Left colon (tissue), 2 donors: ENCODE results near the gene RNF157. TPM values are rescaled to one million over a fixed set of nuclear protein-coding genes. Genes with fewer than 3 reads are reported as not detected.
"Not testable (repeated sequence)": the region's sequence is repeated elsewhere in the genome, so short reads cannot be mapped to it uniquely, and the experiment has no call there.

Experiments
- ATAC-seq: fragments of 200-7000 bp; cut with Tn5 transposase; one replicate; pipeline ENCODE4 v1.9.1; 2020; ENCODE audit warnings: mild to moderate bottlenecking, moderate library complexity
- DNase-seq, 2 donors: peaks; one replicate each; pipeline ENCODE4 v3.0.0-alpha.2; 2020
- intact Hi-C, 2 donors: fragments of 100-400 bp; cut with DNase I in 1 of 2; cut with micrococcal nuclease in 1 of 2; formaldehyde crosslinking; loops; one replicate each; pipeline versions ENCODE4 v1.11.2 to v1.14.0; 2022; cut with DNase I, micrococcal nuclease
- total RNA-seq, 2 donors: library from RNA; stranded (reverse); fragmentation: NEBNext Ultra II Directional; extraction: Animal tissue kit (Norgen Biotek cat#: 25700); gene quantifications; one replicate each; pipeline ENCODE4 v1.2.1, GENCODE V29; 2021
- donor health status: DM: no; HTN: no; CAD: no.
- donor health status: DM: yes; HTN: yes; CAD: no.

The RNF157 gene
- total RNA-seq, 2 donors from 2014 or later, result 23.6 to 89.3 TPM

- DNase-seq, result peak in 1 of 2 donors; percentile 43
- intact Hi-C loops, result loop anchor here in 1 of 2 donors (10.0 kb wide), 1 partner anchor 148 kb away; no protein-coding TSS in a partner anchor
- no peak for ATAC-seq
Measured at GRCh38 chr17:76272541-76273444, 32.5 kb upstream of the RNF157 start.

- DNase-seq, result peak; percentile 64 to 73
- ATAC-seq, result peak; percentile 50
- intact Hi-C loops, result loop anchor here in 1 of 2 donors (10.0 kb wide), 1 partner anchor 147 kb away; no protein-coding TSS in a partner anchor
Measured at GRCh38 chr17:76271669-76272540, 31.6 kb upstream of the RNF157 start.

GRCh38 chr17:76270770-76271668 is 30.7 kb upstream of the RNF157 start:
- peak in 1 of 2 donors; percentile 36 for DNase-seq
- peak; percentile 9 for ATAC-seq
- intact Hi-C loops, result loop anchor here in 1 of 2 donors (10.0 kb wide), 1 partner anchor 146 kb away; no protein-coding TSS in a partner anchor

DNA sequence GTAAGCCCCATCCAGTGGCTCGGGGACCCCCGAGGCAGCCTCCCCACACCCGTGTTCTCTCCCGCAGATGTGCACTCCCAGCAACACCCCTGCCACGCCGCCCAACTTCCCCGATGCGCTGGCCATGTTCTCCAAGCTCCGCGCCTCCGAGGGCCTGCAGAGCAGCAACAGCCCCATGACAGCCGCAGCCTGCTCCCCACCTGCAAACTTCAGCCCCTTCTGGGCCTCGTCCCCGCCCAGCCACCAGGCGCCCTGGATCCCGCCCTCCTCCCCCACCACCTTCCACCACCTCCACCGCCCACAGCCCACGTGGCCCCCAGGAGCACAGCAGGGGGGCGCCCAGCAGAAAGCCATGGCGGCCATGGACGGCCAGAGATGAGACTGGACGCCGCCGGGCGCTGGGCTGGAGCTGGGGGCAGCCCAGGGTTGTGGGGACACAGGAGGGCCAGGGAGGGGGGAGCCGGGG is 29.9 kb upstream of the RNF157 start:
- ATAC-seq (no peak), DNase-seq (peak in 1 of 2 donors; percentile 26)
- intact Hi-C loops, result loop anchor here in 1 of 2 donors (10.0 kb wide), 1 partner anchor 145 kb away; no protein-coding TSS in a partner anchor

GRCh38 chr17:76268991-76269981 is 29.0 kb upstream of the RNF157 start:
- no peak for ATAC-seq

DNA sequence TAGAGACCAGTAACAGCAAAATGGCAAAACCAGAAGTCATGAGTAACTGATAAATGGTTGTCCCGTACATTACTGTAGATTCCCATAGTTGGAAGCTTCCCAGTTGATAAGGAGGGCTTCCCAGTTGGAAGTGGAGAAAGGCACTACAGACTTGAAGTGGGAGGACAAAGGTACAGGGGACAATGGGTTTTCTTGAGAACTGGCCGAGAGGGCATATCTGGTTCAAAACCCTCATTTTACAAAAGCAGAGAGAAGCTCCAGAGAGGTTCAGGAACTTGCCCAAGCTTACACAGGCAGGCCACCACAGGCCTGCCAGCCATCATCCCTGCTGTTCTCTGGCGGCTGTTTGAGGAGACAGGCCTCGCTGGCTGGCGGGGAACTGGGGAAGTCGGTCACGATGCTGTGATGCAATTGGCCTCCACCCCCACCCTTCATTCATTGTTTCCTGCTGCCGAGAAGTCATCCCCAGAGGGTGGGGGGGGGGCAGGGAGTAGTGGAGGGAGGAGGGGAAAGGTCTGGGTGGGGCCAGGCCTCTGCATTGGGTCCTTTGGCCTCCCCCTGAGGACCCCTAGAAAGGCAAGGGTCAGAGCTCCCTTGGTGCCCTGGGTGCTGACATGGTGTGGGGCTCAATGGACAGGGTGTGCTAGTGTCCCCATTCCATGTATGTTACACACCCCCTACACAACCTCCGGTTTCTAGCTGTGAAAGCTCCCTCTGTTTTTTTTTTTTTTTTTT is 27.9 kb upstream of the RNF157 start:
- DNase-seq (peak; percentile 70 to 87), ATAC-seq (no peak)
- intact Hi-C loops, result no loop called here

More at GRCh38 chr17:76268991-76269981, 29.0 kb upstream of the RNF157 start:
- intact Hi-C loops, result no loop called here
- DNase-seq, result peak in 1 of 2 donors; percentile 29

DNA sequence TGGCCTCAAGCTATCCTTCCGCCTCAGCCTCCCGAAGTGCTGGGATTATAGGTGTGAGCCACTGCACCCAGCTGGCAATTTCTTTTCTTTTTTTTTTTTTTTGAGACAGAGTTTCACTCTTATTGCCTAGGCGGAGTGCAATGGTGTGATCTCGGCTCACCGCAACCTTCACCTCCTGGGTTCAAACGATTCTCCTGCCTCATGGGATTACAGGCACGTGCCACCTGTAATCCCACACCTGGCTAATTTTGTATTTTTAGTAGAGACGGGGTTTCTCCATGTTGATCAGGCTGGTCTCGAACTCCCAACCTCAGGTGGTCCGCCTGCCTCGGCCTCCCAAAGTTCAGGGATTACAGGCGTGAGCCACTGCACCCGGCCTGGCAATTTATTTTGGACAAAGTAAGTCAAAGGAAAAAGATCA is 27.3 kb upstream of the RNF157 start:
- intact Hi-C loops, ATAC-seq, DNase-seq: not testable (repeated sequence)

GRCh38 chr17:76267051-76267576 is 26.8 kb upstream of the RNF157 start:
- intact Hi-C loops, result no loop called here
- DNase-seq (no peak), ATAC-seq (no peak)

GRCh38 chr17:76266244-76266938 is 26.1 kb upstream of the RNF157 start:
- peak in 1 of 2 donors; percentile 48 for DNase-seq
- peak; percentile 21 for ATAC-seq
- intact Hi-C loops, result no loop called here

GRCh38 chr17:76265624-76266243 is 25.4 kb upstream of the RNF157 start:
- DNase-seq, result peak in 1 of 2 donors; percentile 81
- ATAC-seq, result peak; percentile 23
- intact Hi-C loops, result no loop called here

- intact Hi-C loops, result no loop called here
- DNase-seq, result peak; percentile 98 to 99
Measured at GRCh38 chr17:76264755-76265623, 24.7 kb upstream of the RNF157 start, which contains the start of gene UBALD2. UBALD2 (plus strand) TSS chr17:76265348; CDS start chr17:76265506, 158 bp downstream.

GRCh38 chr17:76264425-76264754 is 24.1 kb upstream of the RNF157 start:
- ATAC-seq, result no peak
- intact Hi-C loops, result no loop called here

More at GRCh38 chr17:76264755-76265623, 24.7 kb upstream of the RNF157 start, which contains the start of gene UBALD2:
- peak; percentile 75 for ATAC-seq

DNA sequence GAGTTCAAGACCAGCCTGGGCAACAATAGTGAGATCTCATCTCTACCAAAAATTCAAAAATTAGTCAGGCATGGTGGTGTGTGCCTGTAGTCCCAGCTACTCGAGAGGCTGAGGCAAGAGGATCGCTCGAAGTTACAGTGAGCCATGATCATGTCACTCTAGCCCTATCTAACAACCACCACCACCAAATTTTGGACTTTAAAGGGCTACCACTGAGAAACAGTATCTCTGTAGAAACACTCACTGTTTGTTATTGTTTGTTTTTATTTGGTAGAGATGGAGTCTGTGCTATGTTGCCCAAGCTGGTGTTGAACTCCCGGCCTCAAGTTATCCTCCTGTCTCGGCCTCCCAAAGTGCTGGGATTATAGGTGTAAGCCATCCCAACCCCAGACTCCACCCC is 23.6 kb upstream of the RNF157 start:
- DNase-seq (no peak), ATAC-seq (no peak)
- intact Hi-C loops, result no loop called here

More at GRCh38 chr17:76264425-76264754, 24.1 kb upstream of the RNF157 start:
- no peak for DNase-seq
